ENCODE data around the gene SDSL. TPM values are rescaled to one million over a fixed set of nuclear protein-coding genes. Genes with fewer than 3 reads are reported as not detected.

The SDSL gene
- total and polyA plus RNA-seq, 8 donors, result 5.4 to 14.2 (median 9.6) TPM

GRCh38 chr12:113424456-113424855 lies 2.3 kb downstream of the SDSL start:
- DNase-seq (no peak), ATAC-seq (no peak), FAIRE-seq (no peak)
- no peak overlapping the region for H3K4me3 ChIP-seq
- intact Hi-C loops (cut with DNase I), result loop anchor here in 2 of 3 donors (10.0 kb wide), 2 partner anchors 110 to 230 kb away; no protein-coding TSS in a partner anchor
- H3K9me3 ChIP-seq, result no peaks in the 10 kb centered on the region
- no peak overlapping the region for H3K27ac ChIP-seq
- H3K4me1 ChIP-seq, result peaks cover 0 to 9% (median 7%) of the 10 kb centered on the region in 3 donors
- no peaks in the 10 kb centered on the region for H3K36me3 ChIP-seq
- TF ChIP-seq, protein P1, sequence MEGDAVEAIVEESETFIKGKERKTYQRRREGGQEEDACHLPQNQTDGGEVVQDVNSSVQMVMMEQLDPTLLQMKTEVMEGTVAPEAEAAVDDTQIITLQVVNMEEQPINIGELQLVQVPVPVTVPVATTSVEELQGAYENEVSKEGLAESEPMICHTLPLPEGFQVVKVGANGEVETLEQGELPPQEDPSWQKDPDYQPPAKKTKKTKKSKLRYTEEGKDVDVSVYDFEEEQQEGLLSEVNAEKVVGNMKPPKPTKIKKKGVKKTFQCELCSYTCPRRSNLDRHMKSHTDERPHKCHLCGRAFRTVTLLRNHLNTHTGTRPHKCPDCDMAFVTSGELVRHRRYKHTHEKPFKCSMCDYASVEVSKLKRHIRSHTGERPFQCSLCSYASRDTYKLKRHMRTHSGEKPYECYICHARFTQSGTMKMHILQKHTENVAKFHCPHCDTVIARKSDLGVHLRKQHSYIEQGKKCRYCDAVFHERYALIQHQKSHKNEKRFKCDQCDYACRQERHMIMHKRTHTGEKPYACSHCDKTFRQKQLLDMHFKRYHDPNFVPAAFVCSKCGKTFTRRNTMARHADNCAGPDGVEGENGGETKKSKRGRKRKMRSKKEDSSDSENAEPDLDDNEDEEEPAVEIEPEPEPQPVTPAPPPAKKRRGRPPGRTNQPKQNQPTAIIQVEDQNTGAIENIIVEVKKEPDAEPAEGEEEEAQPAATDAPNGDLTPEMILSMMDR (IDR thresholded peaks at IDR 0.05), result no peak
- no peaks in the 10 kb centered on the region for H3K27me3 ChIP-seq
- whole genome bisulfite sequencing, 2 donors, result 74 to 81% methylated on average over 1 of the region's 1 CpG

GRCh38 chr12:113424915-113425823 lies 3.0 kb downstream of the SDSL start:
- 60 to 68% methylated on average over 20 of the region's 20 CpGs for WGBS, 2 donors
- TF ChIP-seq, protein P1 (IDR thresholded peaks at IDR 0.05), result peak; percentile 79 to 92 (median 84)
- intact Hi-C loops (cut with DNase I), result loop anchor here in 2 of 3 donors (5.0 to 10.0 kb wide), 3 partner anchors 110 to 230 kb away; no protein-coding TSS in a partner anchor
- peaks cover 0 to 9% (median 7%) of the 10 kb centered on the region in 3 donors for H3K4me1 ChIP-seq
- no peaks in the 10 kb centered on the region for H3K27me3 ChIP-seq
- H3K9me3 ChIP-seq, result no peaks in the 10 kb centered on the region
- peak in 3 of 4 donors; percentile 42 to 53 (median 48) for ATAC-seq
- H3K4me3 ChIP-seq, result no peak overlapping the region
- no peak overlapping the region for H3K27ac ChIP-seq
- DNase-seq, result peak in 3 of 6 donors; percentile 18 to 83 (median 59)
- no peaks in the 10 kb centered on the region for H3K36me3 ChIP-seq
- no peak for FAIRE-seq

DNA sequence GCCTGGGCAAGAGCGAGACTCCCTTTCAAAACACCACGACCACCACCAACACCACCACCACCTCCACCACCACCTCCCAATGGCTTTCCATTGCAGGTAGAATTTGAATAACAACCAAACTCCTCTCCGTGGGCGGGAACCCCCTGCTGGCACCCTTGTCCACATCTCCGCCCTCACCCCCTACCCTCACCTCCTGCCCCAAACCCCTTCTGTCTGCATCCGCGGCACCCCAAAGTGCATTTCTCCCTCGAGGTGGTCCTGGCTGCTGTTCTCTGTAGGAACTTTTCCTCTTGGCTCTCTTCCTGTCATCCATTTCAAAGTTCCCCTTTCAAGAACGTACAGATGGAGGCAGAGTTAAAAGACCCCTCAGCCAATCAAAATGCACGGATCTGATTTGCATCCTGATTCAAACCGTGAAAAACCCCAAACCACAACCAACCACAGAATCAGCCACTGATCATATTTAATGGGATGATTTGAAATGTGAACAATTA lies 3.8 kb downstream of the SDSL start:
- TF ChIP-seq, protein P1 (IDR thresholded peaks at IDR 0.05), result no peak
- no peak for FAIRE-seq
- H3K27me3 ChIP-seq, result no peaks in the 10 kb centered on the region
- WGBS, 2 donors, result 67 to 69% methylated on average over 11 of the region's 11 CpGs
- no peak overlapping the region for H3K27ac ChIP-seq
- DNase-seq, result no peak
- no peak for ATAC-seq
- H3K4me3 ChIP-seq, result no peak overlapping the region
- intact Hi-C loops (cut with DNase I), result loop anchor here in 2 of 3 donors (5.0 to 10.0 kb wide), 3 partner anchors 111 to 231 kb away; no protein-coding TSS in a partner anchor
- H3K36me3 ChIP-seq, result no peaks in the 10 kb centered on the region
- H3K9me3 ChIP-seq, result no peaks in the 10 kb centered on the region
- H3K4me1 ChIP-seq, result peaks cover 0 to 9% (median 7%) of the 10 kb centered on the region in 3 donors

DNA sequence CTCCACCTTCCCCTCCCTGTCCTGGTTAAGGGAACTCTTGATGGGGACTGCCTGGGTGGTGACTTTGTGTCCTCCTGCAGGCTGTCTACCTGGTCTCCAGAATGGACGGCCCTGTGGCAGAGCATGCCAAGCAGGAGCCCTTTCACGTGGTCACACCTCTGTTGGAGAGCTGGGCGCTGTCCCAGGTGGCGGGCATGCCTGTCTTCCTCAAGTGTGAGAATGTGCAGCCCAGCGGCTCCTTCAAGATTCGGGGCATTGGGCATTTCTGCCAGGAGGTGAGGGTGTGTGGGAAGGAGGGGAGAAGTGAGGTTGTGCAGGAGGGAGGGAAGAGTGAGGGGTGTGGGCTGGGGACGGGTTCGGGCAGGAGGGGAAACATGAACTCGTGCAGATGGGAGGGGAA lies 5.7 kb downstream of the SDSL start:
- WGBS, 2 donors, result 78 to 84% methylated on average over 9 of the region's 9 CpGs
- ATAC-seq (no peak), DNase-seq (no peak), FAIRE-seq (no peak)
- H3K4me3 ChIP-seq, result no peak overlapping the region
- TF ChIP-seq, protein P1 (IDR thresholded peaks at IDR 0.05), result no peak
- H3K27me3 ChIP-seq, result no peaks in the 10 kb centered on the region
- H3K9me3 ChIP-seq, result no peaks in the 10 kb centered on the region
- peaks cover 0 to 8% (median 2%) of the 10 kb centered on the region in 3 donors for H3K4me1 ChIP-seq
- intact Hi-C loops (cut with DNase I), result loop anchor here in 2 of 3 donors (5.0 to 10.0 kb wide), 3 partner anchors 113 to 233 kb away; no protein-coding TSS in a partner anchor
- no peak overlapping the region for H3K27ac ChIP-seq
- H3K36me3 ChIP-seq, result no peaks in the 10 kb centered on the region
